Neuronal stem cell (in vitro differentiated cells): ENCODE data around the gene CCDC136.

Source experiments
- DNase-seq: peaks from one replicate; pipeline ENCODE4 v3.0.0-alpha.2; 2013; ENCODE audit warnings: low spot score
- H2AFZ ChIP-seq: one replicate; pipeline ENCODE4 v1.6.1; 2013; ENCODE audit warnings: mild to moderate bottlenecking, low read length, inconsistent platforms
- H2AK5ac ChIP-seq: 2 replicates; pipeline ENCODE4 v1.6.1; 2013; ENCODE audit warnings: low read depth, mild to moderate bottlenecking, inconsistent platforms, low read length, moderate library complexity, mixed read lengths
- H2BK120ac ChIP-seq: 2 replicates; pipeline ENCODE4 v1.6.1; 2013; ENCODE audit warnings: low read depth, mild to moderate bottlenecking, inconsistent platforms, low read length, moderate library complexity, mixed read lengths
- H2BK12ac ChIP-seq: one replicate; pipeline ENCODE4 v1.6.1; 2013; ENCODE audit warnings: low read length, inconsistent platforms
- H2BK15ac ChIP-seq: 2 replicates; pipeline ENCODE4 v1.6.1; 2013; ENCODE audit warnings: mild to moderate bottlenecking, low read length, inconsistent platforms, mixed read lengths
- H2BK5ac ChIP-seq: one replicate; pipeline ENCODE4 v1.6.1; 2013; ENCODE audit warnings: inconsistent platforms, mild to moderate bottlenecking, low read length, moderate library complexity
- H3K14ac ChIP-seq: one replicate; pipeline ENCODE4 v1.6.1; 2013; ENCODE audit warnings: low read length, inconsistent platforms
- H3K18ac ChIP-seq: 2 replicates; pipeline ENCODE4 v1.6.1; 2013; ENCODE audit warnings: low read length, inconsistent platforms
- H3K23ac ChIP-seq: 2 replicates; pipeline ENCODE4 v1.6.1; 2013; ENCODE audit warnings: low read depth, mild to moderate bottlenecking, mixed read lengths, low read length, inconsistent platforms; ENCODE audit not compliant: poor library complexity
- H3K27ac ChIP-seq: replicated peaks from 3 replicates; pipeline ENCODE4 v1.5.1; 2013; ENCODE audit warnings: low read length, inconsistent platforms
- H3K27me3 ChIP-seq, 3 experiments: 2 replicates each; pipeline ENCODE4 v1.6.1; 2013; ENCODE audit warnings: low read length in 3 of 3, mild to moderate bottlenecking in 2 of 3, inconsistent platforms in 1 of 3, low read depth in 1 of 3, mixed read lengths in 1 of 3, moderate library complexity in 1 of 3; ENCODE audit not compliant: control insufficient read depth in 3 of 3, insufficient read depth in 3 of 3
- H3K36me3 ChIP-seq, 2 donors: replicated peaks in 1 of 2; 2 replicates each; pipeline ENCODE4 v1.6.1; 2013; ENCODE audit warnings: low read length in 2 of 2; ENCODE audit not compliant: control insufficient read depth in 2 of 2, insufficient read depth in 2 of 2
- H3K4ac ChIP-seq: 2 replicates; pipeline ENCODE4 v1.6.1; 2013; ENCODE audit warnings: inconsistent platforms, mild to moderate bottlenecking, low read length, moderate library complexity
- H3K4me1 ChIP-seq, 2 donors: 1 replicate in 1 of 2; 2 replicates in 1 of 2; pipeline ENCODE4 v1.6.1; 2013; ENCODE audit warnings: low read length in 2 of 2, low read depth in 1 of 2; ENCODE audit not compliant: control insufficient read depth in 2 of 2, insufficient read depth in 1 of 2
- H3K4me2 ChIP-seq: one replicate; pipeline ENCODE4 v1.6.1; 2013; ENCODE audit warnings: mild to moderate bottlenecking, low read length, inconsistent platforms; ENCODE audit not compliant: insufficient read depth, poor library complexity, severe bottlenecking
- H3K4me3 ChIP-seq, 2 donors: 2 replicates each; pipeline ENCODE4 v1.5.1; 2013; ENCODE audit warnings: low read length in 2 of 2, mild to moderate bottlenecking in 2 of 2, inconsistent platforms in 1 of 2, moderate library complexity in 1 of 2
- H3K79me1 ChIP-seq: one replicate; pipeline ENCODE4 v1.6.1; 2013; ENCODE audit warnings: low read depth, mild to moderate bottlenecking, inconsistent platforms, low read length, moderate library complexity
- H3K9ac ChIP-seq: one replicate; pipeline ENCODE4 v1.6.1; 2013; ENCODE audit warnings: mild to moderate bottlenecking, low read depth, low read length, inconsistent platforms; ENCODE audit not compliant: poor library complexity
- H3K9me3 ChIP-seq, 2 donors: replicated peaks in 1 of 2; 2 replicates each; pipeline versions ENCODE3 to v1.6.1; 2013; ENCODE audit warnings: low read length in 2 of 2, mild to moderate bottlenecking in 2 of 2, inconsistent platforms in 1 of 2, low read depth in 1 of 2, mixed read lengths in 1 of 2, moderate library complexity in 1 of 2; ENCODE audit not compliant: control insufficient read depth in 2 of 2, insufficient read depth in 1 of 2
- H4K8ac ChIP-seq: one replicate; pipeline ENCODE4 v1.6.1; 2013; ENCODE audit warnings: low read depth, mild to moderate bottlenecking, inconsistent platforms, low read length, moderate library complexity
- H4K91ac ChIP-seq: one replicate; pipeline ENCODE4 v1.6.1; 2013; ENCODE audit warnings: low read length, low read depth, mild to moderate bottlenecking, inconsistent platforms; ENCODE audit not compliant: poor library complexity
- WGBS, 2 donors: extraction: QIAGEN DNeasy Blood & Tissue Kit; methylation state at CpG; one replicate each; pipeline ENCODE4 v1.1.7; 2013; ENCODE audit warnings: missing lambda C conversion rate in 2 of 2, mixed read lengths in 1 of 2; ENCODE audit not compliant: insufficient read length in 2 of 2, insufficient replicate concordance in 1 of 2; ENCODE audit errors: extremely low coverage in 2 of 2; 5-methylcytosine and 5-hydroxymethylcytosine counted together

Gene CCDC136

GRCh38 chr7:128804484-128804883 lies 12.7 kb downstream of the CCDC136 start:
- H3K4ac ChIP-seq = no peak overlapping the region
- no peak overlapping the region for H3K27ac ChIP-seq
- no peaks in the 10 kb centered on the region for H3K4me1 ChIP-seq
- H2BK15ac ChIP-seq = no peak overlapping the region
- no peak overlapping the region for H2BK12ac ChIP-seq
- no peak overlapping the region for H2AFZ ChIP-seq
- H3K23ac ChIP-seq = no peak overlapping the region
- H2BK120ac ChIP-seq = no peak overlapping the region
- no CpG with 5 or more reads among the region's 6 CpGs for WGBS, 2 donors
- H2BK5ac ChIP-seq = no peak overlapping the region
- H3K4me2 ChIP-seq = no peak overlapping the region
- H3K79me1 ChIP-seq = no peaks in the 10 kb centered on the region
- H3K36me3 ChIP-seq = peaks cover 54 to 78% of the 10 kb centered on the region in 2 donors
- DNase-seq = no peak
- H4K91ac ChIP-seq = no peak overlapping the region
- H3K18ac ChIP-seq = no peak overlapping the region
- no peak overlapping the region for H2AK5ac ChIP-seq
- H3K27me3 ChIP-seq = no peaks in the 10 kb centered on the region
- no peaks in the 10 kb centered on the region for H3K9me3 ChIP-seq
- no peak overlapping the region for H3K14ac ChIP-seq
- no peak overlapping the region for H3K9ac ChIP-seq
- no peak overlapping the region for H3K4me3 ChIP-seq
- H4K8ac ChIP-seq = no peak overlapping the region

- Histone ChIP-seq H2BK15ac (no peak overlapping the region), H3K4ac (no peak overlapping the region), H3K14ac (no peak overlapping the region), H3K79me1 (no peaks in the 10 kb centered on the region), H3K23ac (no peak overlapping the region), H2BK5ac (no peak overlapping the region), H3K9ac (no peak overlapping the region), H3K4me2 (no peak overlapping the region), H3K4me3 (no peak overlapping the region), H3K4me1 (no peaks in the 10 kb centered on the region), H3K36me3 (peaks cover 58 to 86% of the 10 kb centered on the region in 2 donors), H2BK120ac (no peak overlapping the region), H3K27ac (no peak overlapping the region), H2AFZ (no peak overlapping the region), H2BK12ac (no peak overlapping the region), H4K8ac (no peak overlapping the region), H2AK5ac (no peak overlapping the region), H3K18ac (no peak overlapping the region), H3K9me3 (no peaks in the 10 kb centered on the region), H3K27me3 (no peaks in the 10 kb centered on the region), H4K91ac (no peak overlapping the region)
- DNase-seq = no peak
- WGBS, 2 donors = no CpG with 5 or more reads among the region's 5 CpGs
Measured at GRCh38 chr7:128805225-128805624, 13.5 kb downstream of the CCDC136 start.

GRCh38 chr7:128807191-128807590 lies 15.4 kb downstream of the CCDC136 start:
- no peak overlapping the region for H2BK12ac ChIP-seq
- H3K9me3 ChIP-seq = no peaks in the 10 kb centered on the region
- H2BK15ac ChIP-seq = no peak overlapping the region
- DNase-seq = no peak
- no peak overlapping the region for H4K8ac ChIP-seq
- H3K4ac ChIP-seq = no peak overlapping the region
- H4K91ac ChIP-seq = no peak overlapping the region
- H3K27ac ChIP-seq = no peak overlapping the region
- no peak overlapping the region for H2AFZ ChIP-seq
- H3K23ac ChIP-seq = peak overlapping the region; percentile 17
- no peaks in the 10 kb centered on the region for H3K27me3 ChIP-seq
- H3K4me1 ChIP-seq = no peaks in the 10 kb centered on the region
- H3K14ac ChIP-seq = no peak overlapping the region
- peak overlapping the region; percentile 16 for H2BK5ac ChIP-seq
- peaks cover 58 to 86% of the 10 kb centered on the region in 2 donors for H3K36me3 ChIP-seq
- no peak overlapping the region for H2AK5ac ChIP-seq
- H3K18ac ChIP-seq = no peak overlapping the region
- H3K79me1 ChIP-seq = no peaks in the 10 kb centered on the region
- H2BK120ac ChIP-seq = no peak overlapping the region
- no CpG with 5 or more reads among the region's 8 CpGs for WGBS, 2 donors
- H3K4me3 ChIP-seq = no peak overlapping the region
- no peak overlapping the region for H3K4me2 ChIP-seq
- no peak overlapping the region for H3K9ac ChIP-seq

- H3K27ac ChIP-seq = no peak overlapping the region
- H2BK5ac ChIP-seq = no peak overlapping the region
- H3K79me1 ChIP-seq = no peaks in the 10 kb centered on the region
- no peak overlapping the region for H3K18ac ChIP-seq
- H3K27me3 ChIP-seq = no peaks in the 10 kb centered on the region
- H3K9ac ChIP-seq = no peak overlapping the region
- H3K9me3 ChIP-seq = no peaks in the 10 kb centered on the region
- no peak overlapping the region for H2BK120ac ChIP-seq
- no peak overlapping the region for H2AK5ac ChIP-seq
- no peak overlapping the region for H3K4me2 ChIP-seq
- H4K8ac ChIP-seq = no peak overlapping the region
- no peak overlapping the region for H3K4me3 ChIP-seq
- peaks cover 59 to 70% of the 10 kb centered on the region in 2 donors for H3K36me3 ChIP-seq
- peaks cover 0 to 5% of the 10 kb centered on the region in 2 donors for H3K4me1 ChIP-seq
- no peak overlapping the region for H2AFZ ChIP-seq
- no peak overlapping the region for H2BK12ac ChIP-seq
- no peak overlapping the region for H2BK15ac ChIP-seq
- no peak overlapping the region for H4K91ac ChIP-seq
- H3K4ac ChIP-seq = no peak overlapping the region
- no peak overlapping the region for H3K14ac ChIP-seq
- no peak for DNase-seq
- no peak overlapping the region for H3K23ac ChIP-seq
- WGBS, 2 donors = no CpG with 5 or more reads among the region's 3 CpGs
Measured at GRCh38 chr7:128809363-128809762, 17.6 kb downstream of the CCDC136 start.
